GM18505 (cell line): ENCODE data around the gene B3GNT7.

Experiments used
- ATAC-seq: cut with Tn5 transposase; IDR thresholded peaks from one replicate; pipeline ENCODE4 v1.9.1; 2021; ENCODE audit not compliant: unreplicated experiment
- POLR2A ChIP-seq: IDR thresholded peaks from 4 replicates; pipeline ENCODE4 v1.6.1; 2011; ENCODE audit warnings: borderline replicate concordance; ENCODE audit not compliant: insufficient read depth, insufficient read length; ENCODE audit errors: extremely low read depth

B3GNT7 gene

GRCh38 chr2:231383416-231384108 lies 11.9 kb upstream of the B3GNT7 start:
- ATAC-seq: no peak
- TF ChIP-seq POLR2A: no peak

GRCh38 chr2:231384109-231384435 lies 11.4 kb upstream of the B3GNT7 start:
- ATAC-seq: no peak
- no peak for TF ChIP-seq POLR2A

- TF ChIP-seq POLR2A: no peak
- ATAC-seq: no peak
These were observed 10.5 kb upstream of the B3GNT7 start for GRCh38 chr2:231384970-231385369.

GRCh38 chr2:231385429-231385828 lies 10.1 kb upstream of the B3GNT7 start:
- no peak for ATAC-seq
- peak; percentile 29 for TF ChIP-seq POLR2A

GRCh38 chr2:231386446-231386845 lies 9.1 kb upstream of the B3GNT7 start:
- no peak for TF ChIP-seq POLR2A
- no peak for ATAC-seq

- ATAC-seq: no peak
- no peak for TF ChIP-seq POLR2A
These were observed 7.4 kb upstream of the B3GNT7 start for GRCh38 chr2:231387904-231388724.

GRCh38 chr2:231388725-231389346 lies 6.7 kb upstream of the B3GNT7 start:
- no peak for ATAC-seq
- TF ChIP-seq POLR2A: peak; percentile 19

GRCh38 chr2:231390667-231391066 lies 4.8 kb upstream of the B3GNT7 start:
- no peak for TF ChIP-seq POLR2A
- ATAC-seq: no peak

- no peak for ATAC-seq
- peak; percentile 44 for TF ChIP-seq POLR2A
These were observed 3.5 kb upstream of the B3GNT7 start for GRCh38 chr2:231391981-231392380.

- no peak for ATAC-seq
- TF ChIP-seq POLR2A: no peak
These were observed 2.9 kb upstream of the B3GNT7 start for GRCh38 chr2:231392431-231393148.

GRCh38 chr2:231393149-231394131 lies 2.1 kb upstream of the B3GNT7 start:
- no peak for ATAC-seq
- TF ChIP-seq POLR2A: peak; percentile 56
